GM18867 (cell line): ENCODE data around the gene TSPOAP1.
"Not testable (repeated sequence)": the region's sequence is repeated elsewhere in the genome, so short reads cannot be mapped to it uniquely, and the experiment has no call there.

Experiments
- ATAC-seq: cut with Tn5 transposase; IDR thresholded peaks from one replicate; pipeline ENCODE4 v1.9.1; 2021; ENCODE audit warnings: mild to moderate bottlenecking, moderate library complexity; ENCODE audit not compliant: unreplicated experiment

The TSPOAP1 gene

DNA sequence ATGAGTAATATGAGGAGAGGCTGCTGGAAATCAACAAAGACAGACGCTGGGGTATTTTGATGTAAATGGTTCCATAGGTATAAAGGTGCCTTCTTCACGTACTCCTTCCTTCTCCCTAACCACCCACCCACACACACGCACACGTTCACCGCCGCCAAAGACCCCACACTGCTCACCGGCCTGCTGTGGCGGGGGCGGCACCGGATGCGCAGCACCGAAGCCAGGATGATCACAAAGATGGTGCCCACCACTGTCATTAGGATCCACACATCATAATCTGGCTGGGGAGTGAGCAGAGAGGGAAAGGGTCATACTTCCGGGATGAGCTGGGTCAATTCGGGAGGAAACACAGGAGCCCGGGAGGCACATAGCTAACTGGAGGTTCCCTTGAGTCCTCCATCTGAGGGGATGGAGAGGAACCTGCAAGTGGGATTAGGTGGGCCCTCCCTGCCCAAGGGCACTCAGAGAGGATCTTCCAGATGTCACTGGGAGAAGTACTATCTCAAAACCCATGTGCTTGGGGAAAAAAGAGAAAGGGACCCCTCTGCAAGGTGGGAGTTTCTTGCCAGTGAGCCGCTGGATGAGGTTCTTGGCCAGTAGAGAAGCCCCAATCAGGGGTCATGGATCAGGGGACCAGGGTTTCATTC is 33.9 kb upstream of the TSPOAP1 start:
- ATAC-seq: no peak

DNA sequence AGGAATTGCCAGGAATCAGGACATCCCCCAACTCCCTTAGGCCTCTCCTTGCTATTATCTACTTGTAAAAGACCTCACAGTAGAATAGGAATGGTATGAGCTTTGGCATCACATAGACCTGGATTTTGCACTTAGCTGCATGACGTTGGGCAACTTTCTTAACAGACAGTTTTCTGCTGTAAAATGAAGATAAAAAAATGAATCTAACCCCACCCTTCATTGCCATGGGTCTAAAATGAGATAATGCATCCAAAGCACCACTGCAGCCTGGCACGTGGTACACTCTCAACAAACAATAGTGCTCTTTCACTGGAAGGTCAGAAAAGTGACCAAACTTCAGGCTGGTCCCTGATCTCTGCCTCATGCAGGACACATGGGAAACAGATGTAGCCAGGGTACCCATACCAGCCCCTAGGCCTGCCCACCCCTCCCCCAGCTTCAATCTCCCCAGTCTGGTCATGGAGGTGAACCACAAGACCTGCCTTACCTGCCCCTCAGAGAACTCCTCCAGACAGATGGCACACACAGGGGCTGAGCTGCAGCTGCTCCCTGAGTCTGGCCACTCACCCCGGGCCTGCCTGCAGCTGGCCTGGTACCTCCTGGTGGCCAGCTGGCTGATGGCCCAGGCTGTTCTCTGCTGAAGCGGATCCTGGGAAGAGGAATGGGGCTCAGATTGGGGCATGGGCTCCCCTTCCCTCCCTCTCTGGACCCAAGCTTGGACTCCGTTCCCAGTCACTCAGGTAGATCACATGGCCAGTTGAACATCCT is 31.9 kb upstream of the TSPOAP1 start:
- ATAC-seq: no peak

DNA sequence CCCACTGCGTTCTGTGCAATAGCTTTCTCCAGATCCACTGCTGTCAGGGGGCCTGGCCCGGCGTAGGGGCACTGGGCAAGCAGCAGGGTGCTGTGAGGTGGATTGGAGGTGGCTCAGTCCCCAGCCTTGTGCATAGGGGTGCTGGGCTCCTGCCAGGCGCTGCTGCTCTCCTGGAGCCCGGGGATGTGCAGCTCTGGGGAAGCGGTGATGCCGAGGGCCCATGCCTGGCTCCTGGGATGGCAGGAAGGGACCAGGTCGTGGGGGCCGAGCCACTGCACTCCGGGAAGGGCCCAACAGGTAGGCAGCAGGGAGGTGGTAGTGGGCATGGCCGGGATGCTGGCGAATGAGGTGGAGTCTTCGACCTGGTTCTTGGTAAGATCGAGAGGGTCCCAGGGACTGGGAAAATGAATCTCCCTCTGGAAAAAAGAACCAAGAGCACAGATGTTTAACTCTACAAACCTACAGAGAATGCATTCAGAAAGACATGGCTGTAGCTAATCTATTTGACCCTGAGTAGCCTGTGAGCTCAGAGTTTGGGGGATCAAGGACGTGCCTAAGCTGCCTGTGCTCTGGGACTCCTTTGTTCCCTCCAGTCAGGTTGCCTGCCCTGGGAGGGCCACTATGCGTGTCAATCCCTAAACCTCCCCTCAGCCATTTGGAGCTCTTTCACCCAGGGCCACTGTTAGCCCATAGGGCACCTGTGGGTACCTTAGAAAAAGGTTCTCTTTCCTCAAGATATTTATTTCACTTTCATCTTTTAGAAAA is 30.0 kb upstream of the TSPOAP1 start:
- ATAC-seq: no peak

DNA sequence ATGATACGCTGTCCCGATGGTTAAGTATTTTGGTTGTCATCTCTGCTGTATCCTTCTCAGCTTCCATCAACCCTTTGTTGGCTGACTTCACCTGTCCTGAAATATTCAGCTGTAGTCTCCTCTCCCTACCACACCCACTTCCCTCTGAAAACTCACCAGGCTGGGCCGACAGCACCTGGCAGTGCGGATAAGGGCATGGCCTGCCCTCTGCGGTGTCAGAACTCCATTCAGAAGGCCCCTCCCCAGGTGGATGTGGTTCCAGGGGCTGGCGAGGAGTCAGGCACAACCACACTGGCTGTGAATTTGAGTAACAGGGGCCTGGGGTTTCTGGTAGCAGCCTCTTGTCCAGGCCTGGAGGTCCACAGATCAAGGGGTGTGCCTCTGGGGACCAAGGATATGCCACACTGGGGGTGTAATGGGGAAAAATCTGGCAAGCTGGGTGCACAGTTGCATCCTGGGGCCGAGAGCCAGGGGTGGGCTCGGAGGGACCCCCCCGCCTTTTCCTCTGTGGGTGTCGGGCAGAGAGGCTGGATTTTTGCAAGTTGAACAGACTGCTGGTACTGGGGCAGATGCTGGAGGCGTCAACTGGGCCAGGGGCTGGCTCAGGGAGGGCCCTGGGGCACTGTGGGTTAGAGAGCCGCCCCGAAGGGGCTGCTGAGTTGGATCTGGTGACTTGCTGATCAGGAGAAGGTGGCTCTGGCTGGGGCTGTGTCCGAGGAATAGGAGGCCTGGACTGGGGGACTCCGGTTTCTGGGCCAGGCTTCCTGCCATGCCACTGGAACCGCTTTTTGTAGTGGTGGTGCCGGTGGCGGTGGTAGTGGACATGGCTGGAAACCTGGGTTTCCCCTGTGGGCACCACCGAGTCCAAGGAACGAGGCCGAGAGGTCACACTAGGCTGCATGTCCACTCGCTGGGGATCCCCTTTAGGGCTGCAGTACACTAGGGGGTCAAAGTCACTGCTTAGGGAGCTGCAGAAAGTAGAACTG is 29.0 kb upstream of the TSPOAP1 start:
- no peak for ATAC-seq

DNA sequence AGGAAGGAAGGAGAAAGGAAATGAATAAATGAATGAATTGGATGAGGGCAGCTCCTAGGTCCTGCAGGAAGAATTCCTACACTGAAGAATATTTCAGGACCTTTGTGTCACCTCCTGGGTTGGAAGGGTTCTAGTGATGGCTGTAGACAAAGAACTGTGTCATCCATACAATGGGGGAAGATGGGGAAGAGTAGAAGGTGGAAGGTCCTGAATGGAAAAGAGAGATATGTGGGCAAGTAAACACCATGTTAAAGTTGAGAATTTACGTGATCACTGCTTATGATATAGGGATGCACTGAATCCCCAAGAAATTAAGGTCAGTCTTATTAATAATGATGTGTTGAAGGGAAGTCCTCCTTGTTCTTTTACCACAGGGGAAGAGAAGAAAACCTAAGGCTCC is 27.6 kb upstream of the TSPOAP1 start:
- no peak for ATAC-seq

DNA sequence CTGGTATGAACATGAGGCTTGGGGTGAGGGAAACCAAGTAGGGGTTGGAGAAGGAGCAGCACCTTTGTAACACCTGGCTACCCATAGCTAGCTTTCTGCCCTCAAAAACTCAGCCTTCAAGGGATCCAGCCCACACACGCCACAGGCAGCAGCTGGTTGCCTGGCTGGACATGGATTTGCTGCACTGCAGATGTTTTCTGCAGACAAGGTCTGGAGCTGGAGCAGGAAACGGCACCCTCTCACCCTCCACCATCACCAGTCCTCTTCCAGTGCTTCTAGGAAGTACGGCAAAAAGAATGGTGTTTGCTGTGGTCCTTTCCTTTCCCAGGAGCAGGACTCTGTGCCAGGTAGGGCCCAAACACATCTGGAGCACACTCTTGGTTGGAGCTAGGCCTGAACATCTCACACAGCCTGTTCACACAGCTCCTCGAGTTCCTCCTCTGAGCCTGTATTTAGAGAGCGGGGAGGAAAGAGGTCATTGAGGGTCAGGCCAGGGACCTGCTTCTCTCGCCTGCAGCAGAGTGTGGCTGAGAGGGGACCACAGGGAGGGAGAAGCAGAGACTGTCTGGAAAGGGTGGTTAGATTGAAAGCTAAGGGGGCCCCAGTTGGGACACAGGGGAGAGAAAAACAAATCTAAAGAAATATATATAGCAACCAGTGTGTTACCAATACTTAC is 26.1 kb upstream of the TSPOAP1 start:
- ATAC-seq: no peak

DNA sequence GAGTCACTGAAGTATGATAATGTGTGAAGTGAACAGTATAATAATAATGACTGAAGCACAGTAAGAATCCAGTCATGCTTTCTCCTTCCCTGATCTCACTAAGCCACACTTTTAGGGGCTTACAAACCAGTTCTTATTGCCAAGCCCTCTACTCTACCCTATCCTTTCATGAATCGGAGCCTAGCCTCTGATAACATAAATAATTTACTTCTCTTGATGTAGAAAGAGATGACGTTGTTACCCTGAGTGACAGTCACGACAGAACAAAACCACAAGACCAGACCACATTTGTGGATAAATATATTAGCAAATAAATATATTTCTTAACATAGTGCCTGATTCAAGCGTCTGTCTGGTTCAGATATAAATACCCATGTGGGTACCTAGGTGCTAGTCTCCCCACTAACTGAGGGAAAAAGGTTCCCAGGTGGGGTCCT is 24.8 kb upstream of the TSPOAP1 start:
- no peak for ATAC-seq

DNA sequence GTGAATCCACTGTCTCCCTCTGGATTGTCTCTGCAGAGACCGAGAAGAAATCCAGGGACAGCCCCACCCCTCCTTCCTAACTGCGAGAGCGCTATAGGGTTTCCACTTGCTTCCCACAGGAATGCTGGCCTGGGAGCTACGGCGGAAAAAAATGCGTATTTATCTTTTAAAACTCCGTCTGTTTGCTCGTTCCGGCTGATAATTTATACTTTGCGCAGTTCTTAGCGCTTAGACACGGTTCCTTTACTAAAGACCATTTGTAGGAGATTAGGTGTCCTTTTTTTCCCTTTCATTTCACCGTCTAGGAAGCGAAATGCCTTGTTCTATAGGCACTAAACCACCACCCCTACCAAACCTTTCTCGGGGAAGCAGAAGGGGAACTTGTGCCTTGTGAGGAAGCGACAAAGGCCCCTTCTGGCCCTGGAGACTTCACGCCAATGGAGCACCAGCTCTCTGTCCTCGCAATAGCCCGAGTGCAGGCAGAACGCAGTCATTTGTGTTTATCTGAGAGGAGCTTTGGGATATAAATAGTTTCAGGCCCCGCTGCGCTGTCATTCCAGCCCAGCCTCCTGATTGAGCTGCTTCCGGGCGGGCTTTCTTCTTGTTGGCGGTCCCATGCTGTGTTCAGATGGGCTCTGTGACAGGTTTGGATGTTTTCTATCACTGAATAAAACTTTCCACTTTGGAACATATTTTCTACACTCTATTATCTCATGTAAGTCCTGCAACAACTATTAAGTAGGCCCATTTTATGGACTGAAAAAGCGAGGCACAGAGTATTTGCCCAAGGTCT is 24.2 kb upstream of the TSPOAP1 start:
- no peak for ATAC-seq

DNA sequence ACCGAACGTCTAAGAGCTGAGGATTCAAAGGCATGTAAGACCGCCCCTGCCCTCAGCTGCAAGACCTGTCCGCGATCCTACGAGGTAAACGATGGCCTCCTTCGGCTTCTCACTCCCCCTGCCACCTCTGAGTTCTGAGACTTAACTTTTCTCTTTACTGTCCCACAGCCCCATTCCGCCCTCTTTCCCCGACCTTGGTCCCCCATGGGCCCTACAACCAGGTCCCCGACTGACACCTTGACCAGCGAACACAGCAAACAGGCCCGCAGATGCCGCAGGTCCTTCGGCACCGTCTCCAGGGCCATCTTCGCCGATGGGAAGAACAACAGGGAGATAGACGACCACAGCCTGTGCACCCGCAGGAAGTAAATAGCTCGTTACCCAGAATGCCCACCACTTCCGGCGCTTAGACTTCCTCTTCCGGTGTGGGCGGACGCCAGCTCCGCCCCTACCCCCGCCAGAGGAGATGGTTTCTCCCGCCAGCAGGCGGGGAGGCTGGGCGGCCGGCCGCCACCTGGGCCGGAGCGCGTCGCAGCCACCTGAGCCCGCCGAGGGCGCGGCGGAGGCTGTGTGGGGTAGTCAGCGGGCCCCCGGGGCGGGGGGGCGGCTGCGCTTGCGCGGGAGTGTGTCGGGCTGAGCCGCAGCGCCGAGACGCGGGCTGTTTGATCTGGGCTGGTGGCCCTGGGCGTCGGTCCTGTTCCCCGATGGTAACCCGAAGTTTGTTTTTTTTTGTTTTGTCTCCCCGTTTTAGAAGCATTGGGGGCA is 23.4 kb upstream of the TSPOAP1 start, which contains the start of gene SUPT4H1:
SUPT4H1 (minus strand) TSS at position 371 of the 765 bp plus-strand sequence; CDS start at position 305, 66 bp downstream.
- ATAC-seq: peak; percentile 91

DNA sequence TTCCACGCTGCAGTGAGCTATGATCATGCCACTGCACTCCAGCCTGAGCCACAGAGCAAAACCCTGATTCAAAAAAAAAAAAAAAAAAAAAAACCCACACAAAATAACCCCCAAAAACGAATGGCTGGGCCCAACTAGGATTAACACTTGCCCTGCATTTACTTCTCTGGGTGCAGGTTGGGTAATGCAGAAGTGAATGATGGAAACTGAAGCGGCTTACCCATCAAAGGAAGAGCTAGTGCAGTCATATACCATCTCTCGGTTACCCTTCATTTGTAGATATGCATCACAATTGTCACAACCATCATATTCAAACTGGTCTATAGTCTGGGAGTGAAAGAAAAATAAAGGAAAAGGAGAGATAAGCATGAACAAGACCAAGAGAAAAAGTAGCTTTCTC is 22.6 kb upstream of the TSPOAP1 start:
- ATAC-seq: no peak

DNA sequence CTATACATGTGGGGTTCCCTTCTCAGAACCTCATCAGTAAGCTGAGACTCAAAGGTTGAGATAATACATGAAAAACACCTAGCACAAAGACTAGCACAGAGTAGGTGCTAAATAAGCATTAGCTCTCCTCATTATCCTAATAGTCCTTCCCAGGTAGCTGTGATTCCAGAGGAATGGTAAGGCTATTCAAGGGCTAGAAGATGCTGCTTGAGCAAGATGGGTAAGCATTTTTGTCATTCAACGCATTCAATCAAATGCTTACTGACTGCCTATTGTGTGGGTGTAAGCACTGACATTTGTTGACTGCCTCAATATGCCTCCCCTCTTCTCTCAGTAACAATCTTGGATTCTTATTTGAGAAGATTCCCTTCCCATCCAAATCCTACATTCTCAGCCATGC is 19.4 kb upstream of the TSPOAP1 start:
- no peak for ATAC-seq

DNA sequence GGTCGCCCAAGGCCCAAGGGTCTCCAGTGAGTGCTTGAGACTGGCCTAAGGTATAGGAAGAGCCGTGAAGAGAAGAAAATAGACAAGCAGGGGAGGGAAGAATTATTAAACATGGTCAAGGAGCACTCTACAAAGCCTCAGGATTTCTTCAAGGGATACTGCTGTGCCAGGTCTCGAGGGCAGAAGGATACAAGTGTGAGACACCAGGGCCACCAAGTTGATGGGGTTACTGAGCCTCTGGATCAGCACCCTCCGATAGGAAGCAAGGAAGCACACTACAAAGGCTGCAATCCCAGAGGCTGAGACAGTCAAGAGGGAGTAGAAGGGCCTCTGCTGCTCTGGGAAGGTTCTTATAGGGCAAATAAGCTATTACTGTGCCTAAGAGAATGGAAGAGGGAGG is 16.9 kb upstream of the TSPOAP1 start:
- no peak for ATAC-seq

DNA sequence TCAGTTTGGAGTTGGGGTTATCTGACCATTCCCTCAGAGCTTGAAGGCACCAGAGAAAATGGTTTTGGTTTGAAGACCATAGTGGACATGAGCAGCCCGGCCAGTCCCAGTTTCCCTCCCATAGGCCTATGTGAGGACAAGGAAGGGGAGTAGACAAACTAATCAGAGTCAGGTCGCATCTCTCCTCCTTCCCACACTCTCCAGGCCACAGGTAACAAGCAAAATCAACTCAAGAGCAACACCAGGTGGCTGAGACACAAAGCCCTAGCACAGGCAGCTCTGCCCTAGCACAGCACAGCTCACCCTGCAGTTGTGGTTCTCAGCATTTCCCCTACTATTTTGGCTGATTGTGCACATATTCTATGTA is 16.2 kb upstream of the TSPOAP1 start:
- peak; percentile 44 for ATAC-seq

DNA sequence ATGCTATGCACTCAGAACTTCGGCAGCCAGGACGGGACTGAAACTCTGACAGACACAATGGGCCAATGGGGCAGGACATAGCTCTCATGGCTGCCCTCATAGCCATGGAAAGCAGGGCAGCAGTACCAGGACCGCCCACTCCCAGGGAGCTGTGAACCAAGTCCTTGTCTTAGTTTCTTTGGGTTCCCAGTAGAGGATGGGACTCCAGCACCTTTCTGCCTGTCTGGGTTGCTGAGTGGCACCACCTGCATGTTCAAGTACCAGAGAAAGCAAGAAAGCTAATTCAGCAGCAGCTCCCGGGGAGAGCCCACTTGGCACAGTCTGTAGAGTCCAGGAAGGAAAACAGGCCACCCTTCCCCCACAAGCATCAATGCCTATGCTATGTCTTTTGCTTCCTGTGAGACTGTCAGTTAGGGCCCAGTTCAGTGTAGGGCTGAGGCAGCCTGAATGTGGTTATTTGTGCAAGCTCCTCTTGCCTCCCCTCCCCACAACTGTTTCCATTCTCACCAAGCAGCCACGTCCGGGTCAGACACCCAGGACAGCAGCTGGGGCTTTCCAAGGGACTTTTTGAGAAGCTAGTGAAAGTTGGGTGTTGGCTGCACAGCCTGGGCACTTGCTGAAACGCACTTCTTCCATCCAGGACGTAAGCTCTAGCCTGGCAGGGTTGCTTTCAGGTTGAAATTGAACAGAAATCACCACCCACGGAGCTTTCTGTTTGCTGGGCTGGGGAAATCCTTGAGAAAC is 15.6 kb upstream of the TSPOAP1 start:
- peak; percentile 82 for ATAC-seq

DNA sequence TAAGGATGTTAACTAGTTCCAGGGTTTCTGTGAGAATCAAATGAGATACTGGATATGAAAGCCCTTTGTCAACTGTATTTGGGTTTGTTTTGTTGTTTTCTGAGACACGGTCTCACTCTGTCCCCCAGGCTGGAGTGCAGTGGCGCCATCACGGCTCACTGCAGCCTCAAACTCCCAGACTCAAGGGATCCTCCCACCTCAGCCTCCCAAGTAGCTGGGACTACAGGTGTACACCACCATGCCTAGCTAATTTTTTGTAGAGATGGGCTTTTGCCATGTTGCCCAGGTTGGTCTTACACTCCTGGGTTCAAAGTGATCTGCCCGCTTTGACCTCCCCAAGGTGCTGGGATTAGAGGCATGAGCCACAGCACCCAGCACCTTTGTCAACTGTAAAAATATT is 14.5 kb upstream of the TSPOAP1 start:
- no peak for ATAC-seq

DNA sequence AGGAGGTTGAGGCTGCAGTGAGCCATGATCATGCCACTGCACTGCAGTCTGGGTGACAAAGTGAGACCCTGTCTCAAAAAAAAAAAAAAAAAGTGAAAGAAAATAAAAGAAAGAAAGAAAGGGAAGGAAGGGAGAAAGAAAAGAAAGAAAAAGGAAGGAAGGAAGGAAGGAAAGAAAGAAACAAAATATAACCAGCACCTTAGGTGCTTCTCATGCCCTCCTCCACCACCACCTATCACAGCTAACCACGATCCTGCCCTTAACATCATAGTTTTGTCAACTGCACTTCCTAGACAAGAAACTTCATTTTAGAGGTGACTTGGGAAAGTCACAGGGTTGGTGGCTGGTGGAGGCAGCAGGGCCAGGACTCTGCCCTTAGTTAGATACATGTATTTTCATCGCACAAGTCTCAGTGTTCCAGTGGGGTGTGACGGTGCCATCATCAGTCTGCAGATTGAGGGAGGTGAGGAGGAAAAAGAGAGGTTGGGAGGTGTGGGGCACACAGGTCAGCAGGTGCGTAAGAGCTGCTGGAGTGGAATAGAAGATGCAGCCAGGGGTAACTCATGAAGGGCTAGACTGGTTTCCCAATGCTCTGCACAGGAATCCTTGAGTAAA is 13.4 kb upstream of the TSPOAP1 start:
- no peak for ATAC-seq

DNA sequence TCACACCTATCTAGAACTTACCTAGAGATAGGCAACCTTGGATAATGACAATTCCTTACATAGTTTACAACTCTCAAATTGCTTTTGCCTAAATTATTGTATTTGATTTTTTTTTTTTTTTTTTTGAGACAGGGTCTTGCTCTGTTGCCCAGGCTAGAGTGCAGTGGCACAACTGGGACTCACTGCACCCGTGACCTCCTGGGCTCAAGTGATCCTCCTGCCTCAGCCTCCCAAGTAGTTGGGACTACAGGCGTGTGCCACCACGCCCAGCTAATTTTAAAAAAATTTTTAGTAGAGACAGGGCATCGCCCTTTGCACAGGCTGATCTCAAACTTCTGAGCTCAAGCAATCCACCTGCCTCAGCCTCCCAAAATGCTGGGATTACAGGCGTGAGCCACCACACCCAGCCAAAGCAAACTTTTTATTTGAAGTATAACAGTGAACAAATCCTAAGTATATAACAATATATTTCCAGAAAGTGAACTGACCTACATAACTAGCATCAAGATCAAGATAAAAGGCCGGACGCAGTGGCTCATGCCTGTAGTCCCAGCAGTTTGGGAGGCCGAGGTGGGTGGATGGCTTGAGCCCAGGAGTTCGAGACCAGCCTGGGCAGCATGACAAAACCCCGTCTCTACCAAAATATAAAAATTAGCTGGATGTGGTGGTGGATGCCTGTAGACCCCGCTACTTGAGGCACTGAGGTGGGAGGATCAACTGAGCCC is 12.7 kb upstream of the TSPOAP1 start:
- not testable (repeated sequence) for ATAC-seq
